ENCODE results near the gene ABLIM2.
A peak's percentile ranks its signal among the peaks of the same experiment; 100 is the strongest.

ABLIM2 gene

DNA sequence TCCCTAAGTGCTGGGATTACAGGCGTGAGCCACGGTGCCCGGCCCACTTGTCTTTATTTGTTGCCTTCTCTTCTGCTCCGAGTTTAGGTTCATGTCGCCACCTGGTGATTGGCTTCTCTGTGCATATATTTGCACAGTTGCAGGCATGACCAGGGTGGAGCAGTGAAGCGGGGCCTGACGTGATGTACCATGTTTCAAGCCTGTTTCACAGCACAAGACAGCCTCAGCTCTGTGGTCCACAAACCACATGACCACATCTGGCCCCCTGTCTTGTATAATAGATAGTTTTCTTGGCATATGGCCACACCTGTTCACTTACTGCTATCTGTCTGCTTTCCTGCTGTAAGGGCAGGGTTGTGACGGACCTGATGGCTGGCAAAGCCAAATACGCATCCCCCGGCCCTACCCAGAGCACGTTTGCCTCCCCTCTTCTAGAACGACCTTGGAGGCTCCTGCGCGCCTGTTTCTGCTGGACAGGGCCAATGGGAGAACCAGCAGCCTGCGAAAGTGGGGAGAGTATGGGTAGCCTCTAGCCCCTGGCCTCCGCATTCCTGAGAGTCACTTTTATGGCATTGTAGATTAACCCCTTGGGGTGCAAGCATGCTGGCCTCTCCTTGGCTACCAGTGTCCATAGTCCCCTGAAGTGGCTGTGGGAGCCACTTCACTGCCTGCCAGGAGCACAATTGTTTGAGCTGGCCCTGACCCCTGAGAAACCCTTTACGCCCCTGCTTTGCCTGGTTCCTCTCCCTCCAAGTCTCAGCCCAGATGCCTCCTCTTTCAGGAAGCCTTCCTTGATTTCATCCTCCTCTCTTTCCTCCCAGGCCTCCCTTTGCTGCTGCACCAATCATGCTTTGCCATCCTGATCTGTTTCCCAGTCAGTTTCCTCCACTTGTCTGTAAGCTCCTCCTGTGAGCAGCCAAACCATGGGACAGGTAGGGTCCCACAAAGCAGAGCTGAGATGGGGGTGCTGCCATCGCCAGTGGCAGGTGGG, 34.4 kb upstream of the ABLIM2 start:
- DNase-seq (ENCODE audit: low read depth) = no peak

DNA sequence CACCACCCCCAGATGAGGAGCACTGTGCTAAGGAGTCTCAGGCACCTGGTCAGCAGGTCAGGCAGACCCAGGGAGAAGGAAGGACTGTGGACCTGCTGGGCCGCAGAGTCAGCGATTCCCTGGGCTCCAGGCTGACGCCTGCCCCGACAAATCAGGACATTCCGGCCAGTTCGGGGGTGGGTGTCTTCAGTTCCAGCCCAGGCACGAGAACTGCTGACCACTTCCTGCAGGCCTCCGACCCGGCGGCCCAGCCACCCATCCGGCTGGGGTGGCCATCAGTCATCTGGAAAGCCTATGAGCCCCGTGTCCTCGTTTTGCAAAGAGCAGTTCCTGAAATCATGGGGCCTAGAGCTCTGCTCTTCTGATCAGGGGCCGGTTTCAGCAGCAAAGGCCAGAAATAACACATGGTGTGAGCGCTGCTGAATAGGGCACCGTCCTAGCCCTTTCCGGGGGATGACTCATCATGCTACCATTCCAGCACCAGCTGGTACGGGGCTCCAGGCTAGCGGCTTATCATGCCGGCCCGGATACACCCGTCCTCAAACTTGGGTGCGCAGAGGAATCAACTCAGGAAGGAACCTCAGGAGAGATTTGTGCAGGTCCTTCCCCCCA, 32.6 kb upstream of the ABLIM2 start:
- DNase-seq (ENCODE audit: low read depth) = no peak

DNA sequence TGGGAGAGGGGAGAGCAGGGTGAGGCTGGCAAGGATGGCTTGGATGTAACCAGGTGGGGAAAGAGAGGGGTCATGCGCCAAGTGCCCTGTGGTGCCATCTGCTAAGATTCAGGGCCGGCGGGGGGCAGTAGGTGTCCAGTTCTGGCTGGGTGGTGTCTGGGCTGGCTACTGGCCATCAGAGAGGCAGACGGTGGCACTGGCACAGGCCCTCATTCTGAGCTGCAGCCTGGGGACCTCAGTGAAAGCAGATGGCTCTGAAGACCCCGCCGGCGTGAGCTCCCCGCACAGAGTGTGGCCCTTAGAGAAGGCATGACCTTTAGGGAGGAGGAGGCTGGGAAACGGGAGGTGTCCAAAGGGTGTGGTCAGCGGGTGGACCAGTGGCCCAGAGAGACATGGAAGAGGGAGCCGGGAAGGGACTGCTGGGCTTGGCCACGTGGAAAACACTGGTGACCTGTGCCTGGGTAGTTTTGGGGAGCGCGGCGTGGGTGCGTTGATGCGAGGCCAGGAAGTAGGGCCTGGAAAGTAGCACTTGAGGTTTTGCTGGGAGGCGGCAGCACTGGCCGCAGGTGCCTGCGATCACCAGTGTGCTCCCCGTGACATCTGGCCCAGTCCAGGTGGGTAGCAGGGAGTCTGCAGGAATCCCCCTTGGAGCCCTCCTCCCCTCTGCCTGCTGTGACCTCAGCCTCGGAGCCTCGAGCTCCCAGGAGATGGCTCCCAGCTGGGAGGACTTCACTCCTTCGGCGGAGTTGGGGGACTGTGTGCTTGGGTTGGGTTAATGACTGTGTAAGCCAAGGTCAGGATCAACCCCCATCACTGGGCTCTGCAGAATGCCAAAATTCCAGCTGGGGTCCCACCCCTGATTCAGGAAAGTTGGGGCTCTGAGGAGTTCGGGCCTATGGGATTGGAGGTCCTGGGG, 31.2 kb upstream of the ABLIM2 start:
- DNase-seq (ENCODE audit: low read depth) = no peak

DNA sequence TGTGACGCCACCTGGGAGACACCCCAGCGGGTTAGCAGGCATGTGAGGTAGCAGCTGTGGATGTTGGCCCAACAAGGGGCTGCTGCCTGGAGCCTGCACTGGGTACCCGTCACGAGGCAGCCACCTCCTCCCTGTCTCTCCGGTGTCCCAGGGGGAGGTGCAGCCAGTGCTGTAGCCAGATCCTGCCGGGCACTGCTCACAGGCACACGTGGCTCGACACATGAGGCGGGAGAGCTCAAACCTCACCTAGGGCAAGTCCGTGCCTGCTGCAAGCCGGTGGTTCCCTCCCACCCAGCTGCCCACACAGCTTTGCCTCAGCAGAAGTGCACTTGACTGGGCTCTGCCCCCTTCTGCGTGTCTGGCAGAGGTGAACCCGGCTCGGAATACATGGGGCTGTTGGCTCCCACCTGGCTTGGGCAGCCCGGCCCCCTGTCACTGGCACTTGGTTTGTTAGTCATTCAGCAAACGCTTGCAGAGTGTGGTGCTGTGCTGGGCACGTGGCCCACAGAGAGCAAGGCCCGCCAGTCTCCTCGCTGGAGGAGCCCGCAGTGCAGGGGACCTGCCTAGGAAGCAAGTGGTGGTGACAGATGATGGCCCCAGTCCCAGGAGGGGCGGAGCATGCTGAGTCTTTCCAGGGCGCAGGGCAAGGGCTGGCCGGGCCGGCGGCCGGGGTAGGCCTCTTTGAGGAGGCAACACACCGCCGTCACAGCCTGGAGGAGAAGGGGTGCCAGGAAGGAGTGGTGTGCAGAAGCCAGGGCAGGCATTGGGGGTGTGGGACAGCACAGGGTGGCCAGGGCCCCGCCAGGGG, 30.3 kb upstream of the ABLIM2 start:
- no peak for DNase-seq (ENCODE audit: low read depth)

DNA sequence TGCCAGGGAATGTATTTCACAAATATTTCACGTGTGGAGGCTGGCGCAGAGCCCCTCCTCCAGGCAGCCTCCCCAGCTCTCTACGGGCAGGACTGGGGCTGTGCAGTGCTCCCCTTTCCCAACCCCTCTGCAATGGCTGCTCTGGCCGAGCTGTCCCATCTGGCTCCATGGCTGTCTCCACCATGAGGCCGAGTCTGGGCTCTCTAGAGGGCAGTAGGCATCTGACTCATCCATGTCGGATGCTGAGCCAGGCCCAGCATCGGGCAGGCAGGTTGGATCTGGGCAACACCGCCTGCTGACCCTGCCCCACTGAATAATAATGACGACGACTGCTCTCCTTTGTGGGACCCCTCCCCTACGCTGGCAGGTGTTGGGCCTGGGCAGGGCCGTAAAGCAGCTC, 29.5 kb upstream of the ABLIM2 start:
- no peak for DNase-seq (ENCODE audit: low read depth)

DNA sequence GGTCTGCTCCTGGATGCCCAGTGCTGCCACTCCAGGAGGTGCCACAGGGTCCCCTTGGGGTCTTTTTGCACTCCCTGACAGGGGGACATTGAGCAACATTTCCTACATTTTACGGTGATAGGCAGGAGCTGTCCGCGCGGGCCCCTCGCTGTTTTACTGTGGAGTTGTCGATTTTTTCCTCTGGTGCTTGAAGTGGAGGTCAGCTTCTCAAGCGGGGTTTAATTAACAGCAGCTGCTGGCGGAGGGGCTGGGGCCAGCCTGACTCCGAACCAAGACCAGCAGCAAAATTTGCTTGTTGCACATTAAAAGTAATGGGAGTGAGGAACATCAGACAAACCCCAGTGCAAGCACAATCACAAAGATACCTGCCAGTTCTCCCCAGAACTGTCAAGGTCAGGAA, 27.3 kb upstream of the ABLIM2 start:
- DNase-seq (ENCODE audit: low read depth) = no peak

DNA sequence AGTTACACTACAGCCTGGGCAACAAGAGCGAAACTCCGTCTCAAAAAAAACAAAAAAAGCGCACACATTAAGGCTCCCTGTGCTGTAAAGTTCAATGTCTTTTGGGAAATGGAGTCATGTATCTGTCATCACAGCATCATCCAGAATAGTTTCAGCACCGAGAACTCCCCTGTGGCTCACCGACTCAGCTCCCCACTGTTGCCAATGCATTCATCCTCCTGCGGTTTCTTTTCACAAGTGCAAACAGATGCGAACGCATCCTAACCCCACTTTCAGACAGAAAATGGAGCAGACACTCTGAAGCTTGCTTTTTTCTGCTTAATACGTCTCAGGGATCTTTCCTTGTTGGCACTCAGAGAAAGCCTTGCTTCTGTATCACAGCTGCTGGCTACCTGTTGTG, 26.7 kb upstream of the ABLIM2 start:
- peak; percentile 96 for DNase-seq (ENCODE audit: low read depth)

DNA sequence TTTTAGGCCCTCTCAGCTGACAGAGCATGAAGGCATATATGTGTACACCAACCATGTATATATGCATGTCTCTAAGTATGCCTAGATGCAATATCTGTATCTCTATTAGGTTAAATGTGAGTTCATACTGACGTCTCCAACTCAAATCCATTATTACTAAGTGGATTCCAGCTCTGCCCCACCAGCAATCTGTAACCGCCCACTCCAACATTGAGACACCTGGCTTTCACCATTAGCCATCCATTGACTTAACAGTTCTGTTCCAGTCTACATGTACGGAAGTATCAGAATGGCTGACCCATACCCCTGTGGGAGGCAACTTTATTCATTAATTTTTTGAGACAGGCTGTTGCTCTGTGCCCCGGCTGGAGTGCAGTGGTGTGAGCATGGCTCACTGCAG, 25.4 kb upstream of the ABLIM2 start:
- DNase-seq (ENCODE audit: low read depth) = no peak

DNA sequence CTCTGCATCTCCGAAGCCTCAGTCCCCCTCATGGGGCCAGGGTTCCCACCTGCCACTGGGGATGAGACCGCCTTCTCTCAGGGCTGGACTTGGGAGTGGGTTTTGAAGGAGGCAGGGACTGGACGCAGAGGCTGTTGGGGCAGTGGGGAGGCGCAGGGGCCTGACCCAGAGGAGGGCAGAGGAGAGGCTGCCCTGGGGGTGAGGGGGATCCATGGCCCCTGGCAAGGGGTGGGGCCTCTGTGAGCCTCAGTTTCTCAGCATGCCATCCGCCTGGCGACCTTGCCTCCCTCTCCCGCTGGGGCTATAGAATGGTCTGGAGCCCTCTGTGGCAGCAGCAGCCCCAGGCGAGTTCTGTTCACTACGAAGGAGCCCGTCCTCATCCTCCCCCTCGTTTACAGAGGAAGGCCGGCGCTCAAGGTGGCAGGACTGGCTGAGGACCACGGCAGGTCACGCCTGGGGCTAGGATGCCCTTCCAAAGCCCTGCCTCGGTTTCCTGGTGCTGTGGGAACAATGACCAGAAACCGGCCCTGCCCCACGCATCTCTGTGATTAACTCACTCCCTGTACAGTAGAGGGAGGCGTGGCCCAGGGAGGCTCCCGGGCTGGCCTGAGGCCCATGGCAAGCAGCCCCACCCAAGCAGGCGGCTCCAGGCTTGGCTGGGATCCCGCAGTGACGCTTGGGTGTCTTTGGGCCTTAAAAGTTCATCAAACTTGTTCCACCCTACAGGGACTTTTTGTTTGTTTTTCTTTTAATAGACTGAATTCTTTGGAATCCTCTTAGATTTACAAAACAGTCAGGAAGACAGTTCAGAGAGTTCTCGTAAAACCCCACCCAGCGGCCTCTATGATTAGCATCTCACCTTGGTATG, 24.5 kb upstream of the ABLIM2 start:
- peak; percentile 79 for DNase-seq (ENCODE audit: low read depth)

DNA sequence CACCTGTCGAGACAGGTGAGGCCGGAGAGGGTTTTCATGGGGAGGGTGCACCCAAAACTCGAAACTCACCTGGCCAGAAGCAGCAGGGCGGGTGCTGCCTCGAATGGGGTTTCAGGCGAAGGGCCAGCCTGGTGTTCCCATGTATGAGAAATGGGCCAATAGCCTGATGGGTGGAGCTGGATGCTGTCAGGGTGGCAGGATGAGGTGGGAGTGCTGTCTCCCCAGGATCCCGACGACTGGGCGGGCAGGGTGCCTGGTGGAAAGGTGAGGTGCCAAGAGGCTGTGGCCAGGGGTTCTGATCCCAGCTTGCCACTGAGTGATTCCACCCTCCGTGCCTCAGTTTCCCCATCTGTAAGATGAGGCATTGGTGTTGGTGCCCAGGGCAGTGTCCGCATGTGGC, 23.7 kb upstream of the ABLIM2 start:
- no peak for DNase-seq (ENCODE audit: low read depth)

DNA sequence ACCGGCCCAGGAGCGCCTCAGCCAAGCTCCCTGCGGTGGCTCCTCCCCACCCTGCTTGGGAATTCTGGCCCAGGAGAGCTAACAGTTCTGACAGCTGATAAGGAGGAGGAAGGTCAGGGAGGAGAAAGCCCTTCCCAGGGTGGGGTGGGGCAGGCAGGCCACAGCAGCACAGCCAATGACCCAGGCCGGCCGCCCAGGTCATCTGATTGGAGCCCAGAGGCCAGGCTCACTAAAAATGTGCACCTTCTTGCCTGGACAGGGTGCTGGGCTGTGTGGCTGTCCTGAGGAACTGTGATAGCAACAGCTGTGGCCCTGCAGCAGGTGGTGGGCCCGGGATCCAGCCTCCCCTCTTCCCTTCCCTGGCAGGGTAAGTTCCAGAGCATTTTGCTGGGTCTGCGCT, 23.2 kb upstream of the ABLIM2 start:
- no peak for DNase-seq (ENCODE audit: low read depth)

DNA sequence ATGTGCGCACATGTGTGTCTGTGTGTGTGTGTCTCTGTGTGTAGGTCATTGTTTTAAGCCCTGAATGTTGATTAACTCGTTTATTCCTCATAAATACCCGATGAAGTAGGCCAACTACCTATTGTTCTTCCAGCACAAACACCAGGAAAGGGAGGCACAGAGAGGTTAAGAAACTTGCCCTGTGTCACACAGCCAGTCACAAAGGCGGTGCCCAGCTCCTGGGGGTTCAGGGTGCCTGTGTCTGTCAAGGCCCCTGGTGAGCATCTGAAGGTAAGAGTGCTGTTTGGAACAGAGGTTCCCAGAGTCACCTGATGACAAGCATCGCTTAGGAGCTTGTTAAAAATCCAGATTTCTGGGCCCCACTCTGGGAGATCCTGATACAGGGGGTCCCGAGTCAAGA, 22.5 kb upstream of the ABLIM2 start:
- no peak for DNase-seq (ENCODE audit: low read depth)

DNA sequence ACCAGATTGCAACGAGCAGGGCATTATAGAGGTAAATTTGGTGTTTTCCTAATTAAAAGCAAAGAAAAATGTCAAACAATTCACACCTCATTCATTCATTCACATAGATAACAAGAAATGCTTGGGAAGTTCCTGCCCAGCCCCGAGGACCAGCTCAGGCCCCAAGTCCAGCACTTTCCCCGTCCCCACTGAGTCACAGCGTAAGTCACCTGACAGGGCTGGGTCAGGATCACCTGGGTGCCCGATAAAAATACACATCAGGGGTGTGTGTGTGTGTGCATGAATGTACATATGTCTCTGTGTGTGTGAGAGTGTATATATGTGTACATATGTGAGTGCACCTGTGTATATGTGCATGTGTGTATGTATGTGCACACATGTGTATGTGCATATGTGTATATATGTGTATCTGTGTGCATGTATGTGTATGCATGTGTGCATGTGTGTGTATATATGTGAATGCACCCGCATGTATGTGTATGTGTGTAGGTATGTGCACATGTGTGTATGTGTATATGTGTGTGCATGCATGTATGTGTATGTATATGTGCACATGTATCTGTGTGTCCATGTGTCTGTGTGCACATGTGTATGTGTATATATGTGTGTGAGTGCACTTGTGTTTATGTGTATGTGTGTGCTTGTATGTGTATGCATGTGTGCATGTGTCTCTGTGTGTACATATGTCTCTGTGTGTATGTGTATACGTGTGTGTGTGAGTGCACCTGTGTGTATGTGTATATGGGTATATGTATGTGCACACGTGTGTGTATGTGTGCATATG, 21.9 kb upstream of the ABLIM2 start:
- DNase-seq (ENCODE audit: low read depth) = no peak

DNA sequence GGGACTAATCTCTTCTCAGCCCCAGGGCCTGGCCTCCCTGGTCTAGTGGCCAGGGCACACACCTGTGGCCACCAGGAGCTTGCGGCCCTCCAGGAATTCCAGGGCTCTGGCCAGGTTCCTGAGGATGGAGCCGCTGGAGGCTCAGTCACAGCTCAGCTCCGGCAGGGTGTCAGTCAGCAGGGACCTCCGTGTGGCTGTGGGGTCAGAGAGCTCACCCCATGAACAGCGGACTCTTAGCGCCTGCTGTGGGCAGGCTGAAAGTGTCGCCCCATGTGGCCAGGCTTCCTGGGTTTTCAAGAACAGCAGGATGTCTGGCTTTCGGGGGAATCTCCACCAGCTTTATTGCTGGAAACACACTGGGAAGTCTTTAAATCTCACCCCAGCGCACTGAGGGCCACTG, 21.2 kb upstream of the ABLIM2 start:
- DNase-seq (ENCODE audit: low read depth) = no peak

DNA sequence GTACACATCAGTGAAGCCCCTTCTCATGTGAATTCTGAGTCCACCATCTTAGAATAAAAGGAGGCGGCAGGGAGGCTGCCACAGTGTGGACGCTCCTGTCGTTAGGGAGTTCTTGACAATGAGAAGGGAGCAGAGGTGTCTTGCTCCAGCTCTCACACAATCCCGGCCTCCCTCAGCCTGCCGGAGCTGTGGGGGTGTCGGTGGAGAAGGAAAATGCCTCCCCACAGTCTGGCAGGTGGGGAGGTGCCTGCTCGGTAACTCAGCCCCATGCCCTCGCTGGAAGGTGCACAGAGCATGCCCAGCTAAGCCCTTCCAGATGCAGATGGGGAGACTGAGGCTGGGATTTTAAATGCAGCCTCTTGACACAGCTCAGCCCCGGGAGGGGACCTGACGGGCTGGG, 20.5 kb upstream of the ABLIM2 start:
- DNase-seq (ENCODE audit: low read depth) = no peak

DNA sequence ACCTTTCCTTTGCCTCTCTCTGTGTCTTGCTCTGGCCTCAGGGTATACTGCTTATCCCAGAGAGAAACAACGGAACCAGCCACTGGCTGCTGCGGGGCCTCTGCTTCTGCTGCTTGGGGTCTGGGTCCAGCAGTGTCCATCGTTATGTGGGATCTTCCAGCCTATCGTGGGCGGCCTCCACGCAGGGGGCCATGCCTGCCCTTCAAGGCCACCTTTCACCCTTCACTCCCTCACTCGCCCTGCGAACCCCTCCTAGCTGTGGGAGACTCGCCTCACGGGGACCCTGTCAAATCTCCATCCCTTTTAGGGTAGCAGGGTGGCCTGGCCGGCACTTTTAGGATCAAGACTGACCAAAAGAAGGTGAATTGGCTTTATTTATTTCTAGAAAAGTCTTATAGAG, 19.3 kb upstream of the ABLIM2 start:
- no peak for DNase-seq (ENCODE audit: low read depth)

DNA sequence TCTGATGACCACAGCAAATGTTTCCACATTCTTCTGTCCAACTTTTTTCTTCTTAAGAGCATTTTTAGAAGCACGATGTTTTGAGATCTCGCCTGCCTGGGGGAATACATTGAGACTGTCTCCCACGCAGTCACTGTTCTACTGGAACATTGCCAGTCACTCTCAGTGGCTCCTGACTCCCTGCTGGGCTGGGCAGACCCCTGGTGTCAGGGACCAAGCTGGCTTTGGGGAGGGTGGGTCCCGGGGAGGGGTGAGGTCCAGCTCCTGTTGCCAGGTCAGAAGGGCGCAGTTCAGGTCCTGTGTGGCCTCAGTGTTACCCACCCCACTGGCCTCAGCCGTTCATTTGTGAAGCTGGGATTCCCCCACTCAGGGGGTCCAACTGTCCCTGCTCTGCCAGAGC, 18.9 kb upstream of the ABLIM2 start:
- DNase-seq (ENCODE audit: low read depth) = no peak

DNA sequence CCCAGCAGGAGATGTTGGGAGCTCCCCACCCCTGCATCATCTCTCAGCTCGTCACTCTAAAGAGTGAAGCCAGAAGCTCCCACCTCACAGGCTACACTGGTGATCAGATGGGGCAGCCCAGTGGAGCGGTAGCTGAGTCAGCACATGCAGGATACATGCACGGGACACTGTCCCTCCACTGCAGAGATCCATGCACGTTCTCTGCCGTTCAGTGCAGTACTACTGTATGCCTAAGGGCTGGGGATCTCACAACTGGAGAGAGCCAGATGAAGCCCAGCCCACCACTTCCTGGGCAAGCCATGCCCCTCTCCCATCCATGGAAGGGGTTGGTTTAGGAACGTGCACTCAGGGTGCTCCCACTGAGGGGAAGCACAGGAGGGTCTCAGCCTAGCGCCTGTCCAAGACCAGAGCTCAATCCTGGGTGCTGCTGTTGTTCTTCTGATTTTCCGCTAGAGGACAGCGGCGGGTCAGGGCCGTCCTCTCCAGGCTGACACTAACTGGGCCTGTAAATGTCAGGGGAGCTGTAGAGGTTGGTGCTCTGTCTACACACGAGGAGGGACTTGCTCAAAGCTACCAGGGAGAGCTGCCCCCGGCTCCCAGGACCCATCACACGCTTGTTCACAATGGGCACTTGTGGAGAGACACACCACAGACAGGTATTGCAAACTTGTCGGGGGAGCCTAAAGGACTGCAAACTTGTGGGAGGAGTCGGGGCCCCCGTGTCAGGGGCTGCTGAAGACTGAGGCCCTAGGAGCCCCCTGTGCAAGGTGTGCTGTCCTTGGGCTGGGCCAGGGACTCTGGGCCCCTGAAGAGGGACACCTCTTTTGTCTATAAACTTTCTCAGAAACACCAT, 18.2 kb upstream of the ABLIM2 start:
- DNase-seq (ENCODE audit: low read depth) = no peak

DNA sequence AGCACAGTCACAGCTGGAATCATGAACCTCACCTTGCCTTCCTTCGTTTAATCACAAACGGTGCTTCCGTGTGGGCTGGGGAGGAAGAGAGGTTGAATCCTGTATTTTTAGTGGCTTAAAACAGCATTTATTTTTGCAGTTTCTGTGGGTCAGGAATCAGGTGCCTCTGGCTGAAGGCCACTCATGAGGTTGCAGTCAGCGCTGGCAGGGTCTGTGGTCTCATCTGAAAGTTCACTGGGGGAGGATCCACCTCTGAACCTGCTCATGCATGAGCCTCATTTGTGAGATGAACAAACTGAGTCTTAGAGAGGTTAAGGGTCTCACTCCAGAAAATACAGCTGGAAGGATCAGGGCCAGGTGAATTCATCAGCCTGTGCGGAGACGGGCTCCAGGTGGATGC, 17.1 kb upstream of the ABLIM2 start:
- DNase-seq (ENCODE audit: low read depth) = no peak

All from stromal cell of bone marrow (primary cell).